OCI-LY1 (cell line): ENCODE measurements around the gene DDX10.

Source experiments
- H2AFZ ChIP-seq: fragments of 200-600 bp; sonication (generic), shearing (Covaris generic); 2 replicates; pipeline ENCODE4 v1.6.0; 2014; ENCODE audit warnings: antibody characterized with exemption, mild to moderate bottlenecking, low read length
- H3F3A ChIP-seq: fragments of 200-600 bp; sonication (generic), shearing (Covaris generic); 2 replicates; pipeline ENCODE4 v1.6.0; 2014; ENCODE audit warnings: mild to moderate bottlenecking, antibody characterized with exemption, low read length, moderate library complexity; ENCODE audit not compliant: insufficient read depth
- H3K27ac ChIP-seq: fragments of 200-600 bp; sonication (generic); 2 replicates; pipeline ENCODE4 v1.5.1; 2014; ENCODE audit warnings: low read length, mixed run types, mild to moderate bottlenecking, low read depth; ENCODE audit not compliant: poor library complexity, severe bottlenecking
- H3K27me3 ChIP-seq: fragments of 200-600 bp; sonication (generic); 2 replicates; pipeline ENCODE4 v1.6.0; 2014; ENCODE audit warnings: antibody characterized with exemption, mild to moderate bottlenecking, low read length, moderate library complexity; ENCODE audit not compliant: insufficient read depth
- H3K36me3 ChIP-seq: fragments of 200-600 bp; sonication (generic); 2 replicates; pipeline ENCODE4 v1.6.1; 2014; ENCODE audit warnings: mild to moderate bottlenecking, antibody characterized with exemption, low read length, moderate library complexity, mixed read lengths; ENCODE audit not compliant: insufficient read depth
- H3K4me1 ChIP-seq: fragments of 200-600 bp; sonication (generic); 2 replicates; pipeline ENCODE4 v1.5.1; 2014; ENCODE audit warnings: mild to moderate bottlenecking, low read length, moderate library complexity; ENCODE audit not compliant: insufficient read depth, severe bottlenecking
- H3K4me2 ChIP-seq: fragments of 200-600 bp; sonication (generic), shearing (Covaris generic); 2 replicates; pipeline ENCODE4 v1.6.1; 2014; ENCODE audit warnings: low read length
- H3K4me3 ChIP-seq: fragments of 200-600 bp; sonication (generic); 2 replicates; pipeline ENCODE4 v1.5.1; 2014; ENCODE audit warnings: low read length, low read depth, mild to moderate bottlenecking, mixed read lengths; ENCODE audit not compliant: poor library complexity, severe bottlenecking
- H3K79me2 ChIP-seq: fragments of 200-600 bp; shearing (Covaris generic); 2 replicates; pipeline ENCODE4 v1.6.1; 2016; ENCODE audit warnings: mixed run types, low read length, mixed read lengths; ENCODE audit not compliant: insufficient read depth
- H3K9ac ChIP-seq: fragments of 200-600 bp; sonication (generic), shearing (Covaris generic); 2 replicates; pipeline ENCODE4 v1.6.1; 2014; ENCODE audit warnings: mild to moderate bottlenecking, low read length, mixed read lengths
- H3K9me2 ChIP-seq: fragments of 200-600 bp; sonication (generic), shearing (Covaris generic); 2 replicates; pipeline ENCODE4 v1.6.1; 2014; ENCODE audit warnings: low read depth, mild to moderate bottlenecking, low read length, mixed read lengths
- H3K9me3 ChIP-seq: fragments of 200-600 bp; shearing (Covaris generic); 2 replicates; pipeline ENCODE4 v1.6.1; 2014; ENCODE audit warnings: low read length, mixed read lengths
- H4K20me1 ChIP-seq: fragments of 200-600 bp; sonication (generic), shearing (Covaris generic); 2 replicates; pipeline ENCODE4 v1.6.0; 2016; ENCODE audit warnings: mild to moderate bottlenecking, low read length; ENCODE audit not compliant: insufficient read depth
- CTCF ChIP-seq: fragments of 200-600 bp; sonication (generic), shearing (Covaris generic); IDR thresholded peaks from 2 replicates; pipeline ENCODE4 v1.5.1; 2017; ENCODE audit warnings: mild to moderate bottlenecking, antibody characterized with exemption, low read length, moderate library complexity, mixed read lengths
- EZH2 ChIP-seq: fragments of 200-600 bp; sonication (generic), shearing (Covaris generic); IDR thresholded peaks from 2 replicates; pipeline ENCODE4 v1.8.0; 2017; ENCODE audit warnings: borderline replicate concordance, mixed run types, mild to moderate bottlenecking, antibody characterized with exemption, low read length, moderate library complexity, mixed read lengths

DDX10 gene

GRCh38 chr11:108624196-108624925 lies 40.5 kb upstream of the DDX10 start:
- Histone ChIP-seq H3K79me2 (no peaks in the 10 kb centered on the region), H2AFZ (no peak overlapping the region), H3K36me3 (no peaks in the 10 kb centered on the region), H3K27me3 (no peaks in the 10 kb centered on the region), H3K4me1 (no peaks in the 10 kb centered on the region), H3K4me3 (no peak overlapping the region), H3K4me2 (no peak overlapping the region), H3K27ac (no peak overlapping the region), H3K9me2 (no peaks in the 10 kb centered on the region), H3F3A (no peaks in the 10 kb centered on the region), H3K9ac (no peak overlapping the region), H3K9me3 (peaks cover 2% of the 10 kb centered on the region; the same call in 1 of the 2 replicates), H4K20me1 (no peaks in the 10 kb centered on the region)
- TF ChIP-seq CTCF (no peak), EZH2 (no peak)

DNA sequence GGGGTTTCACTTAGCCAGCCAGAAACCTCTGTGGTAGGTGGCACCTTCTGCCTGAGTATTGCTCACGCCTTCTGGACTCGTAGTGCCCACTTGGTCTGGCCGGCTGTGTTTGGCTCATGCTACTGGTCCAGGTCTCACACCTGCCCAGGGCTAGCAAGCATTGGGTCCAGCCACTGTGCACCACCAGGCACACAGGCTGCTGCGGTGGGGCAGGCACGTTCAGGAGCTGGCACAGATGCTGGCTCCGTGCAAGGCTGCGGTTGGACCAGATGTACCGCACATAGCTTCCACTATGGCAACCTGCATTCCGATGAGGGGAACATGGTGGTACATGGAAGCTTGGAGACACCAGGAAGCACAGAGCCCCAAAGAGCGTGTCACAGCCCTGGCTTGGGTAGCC lies 36.5 kb upstream of the DDX10 start:
- H3K4me1 ChIP-seq, result no peaks in the 10 kb centered on the region
- no peak overlapping the region for H3K9ac ChIP-seq
- H3K4me2 ChIP-seq, result no peak overlapping the region
- H3K36me3 ChIP-seq, result no peaks in the 10 kb centered on the region
- TF ChIP-seq CTCF (no peak), EZH2 (no peak)
- H3K27ac ChIP-seq, result no peak overlapping the region
- no peaks in the 10 kb centered on the region for H3K79me2 ChIP-seq
- no peak overlapping the region for H2AFZ ChIP-seq
- no peaks in the 10 kb centered on the region for H3K9me2 ChIP-seq
- H3K4me3 ChIP-seq, result no peak overlapping the region
- no peaks in the 10 kb centered on the region for H3F3A ChIP-seq
- H3K9me3 ChIP-seq, result peaks cover 2% of the 10 kb centered on the region; the same call in 1 of the 2 replicates
- no peaks in the 10 kb centered on the region for H4K20me1 ChIP-seq
- no peaks in the 10 kb centered on the region for H3K27me3 ChIP-seq

GRCh38 chr11:108628812-108629211 lies 36.1 kb upstream of the DDX10 start:
- H3K4me3 ChIP-seq, result no peak overlapping the region
- TF ChIP-seq CTCF, result no peak
- no peak for TF ChIP-seq EZH2
- no peaks in the 10 kb centered on the region for H4K20me1 ChIP-seq
- H3K4me2 ChIP-seq, result no peak overlapping the region
- no peaks in the 10 kb centered on the region for H3K36me3 ChIP-seq
- no peaks in the 10 kb centered on the region for H3K4me1 ChIP-seq
- no peaks in the 10 kb centered on the region for H3K79me2 ChIP-seq
- H3K9ac ChIP-seq, result no peak overlapping the region
- no peak overlapping the region for H2AFZ ChIP-seq
- H3F3A ChIP-seq, result no peaks in the 10 kb centered on the region
- no peaks in the 10 kb centered on the region for H3K9me2 ChIP-seq
- H3K27ac ChIP-seq, result no peak overlapping the region
- H3K27me3 ChIP-seq, result no peaks in the 10 kb centered on the region
- H3K9me3 ChIP-seq, result peaks cover 2% of the 10 kb centered on the region; the same call in 1 of the 2 replicates
